G401.6 (cell line): ENCODE data around the gene RPS16.

ENCODE experiments used
- FAIRE-seq: peaks from 2 replicates; lab custom pipeline; 2012; peaks lifted over from hg19 to GRCh38; lab: Jason Lieb, UNC

The RPS16 gene

DNA sequence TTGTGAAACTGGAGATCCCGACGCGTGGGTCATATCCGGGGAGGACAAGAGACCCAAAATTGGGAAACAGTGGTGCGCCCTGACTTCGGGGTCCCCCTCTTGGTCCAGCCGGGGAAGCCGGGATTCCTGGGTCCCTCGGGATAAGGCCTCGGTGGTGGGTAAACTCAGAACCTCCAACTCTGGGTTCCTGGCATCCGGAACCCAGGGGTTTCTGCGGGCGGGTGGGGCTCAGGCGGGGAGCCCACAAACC lies 28.4 kb downstream of the RPS16 start:
- no peak for FAIRE-seq

GRCh38 chr19:39406656-39407409 lies 28.9 kb downstream of the RPS16 start, which contains the start of gene ZFP36:
Gene ZFP36, plus strand, starts transcription at chr19:39406847. Its CDS starts 58 bp downstream, at chr19:39406905.
- no peak for FAIRE-seq

GRCh38 chr19:39405958-39406655 lies 29.6 kb downstream of the RPS16 start:
- no peak for FAIRE-seq

DNA sequence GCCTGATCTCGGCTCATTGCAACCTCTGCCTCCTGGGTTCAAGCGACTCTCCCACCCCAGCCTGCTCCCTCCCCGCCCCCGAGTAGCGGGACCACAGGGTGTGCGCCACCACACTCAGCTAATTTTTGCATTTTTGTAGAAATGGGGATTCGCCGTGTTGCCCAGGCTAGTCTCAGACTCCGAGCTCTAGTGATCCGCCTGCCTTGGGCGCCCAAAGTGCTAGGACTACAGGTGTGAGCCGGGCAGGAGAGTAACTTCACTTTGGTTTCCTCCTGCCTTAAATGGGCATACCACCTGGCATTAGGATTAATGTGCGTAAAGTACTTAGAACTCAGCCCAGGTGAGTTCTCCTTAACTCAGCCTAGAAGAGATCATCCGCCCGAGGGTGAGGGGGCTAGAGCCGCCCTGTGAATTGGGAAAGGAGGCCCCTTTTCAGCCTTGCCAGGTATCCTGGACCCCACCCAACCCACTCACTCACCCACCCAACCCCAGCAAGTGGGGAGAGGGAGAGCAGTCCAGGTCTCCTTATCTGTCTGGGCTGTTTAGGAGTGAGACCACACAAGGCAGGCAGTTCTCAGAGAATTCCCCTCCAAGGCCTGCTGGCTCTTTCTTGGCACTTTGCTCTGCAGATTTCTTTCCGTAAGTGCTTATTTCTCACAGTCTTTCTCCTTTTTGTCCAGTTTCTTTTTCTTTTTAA lies 30.3 kb downstream of the RPS16 start:
- FAIRE-seq, result no peak

DNA sequence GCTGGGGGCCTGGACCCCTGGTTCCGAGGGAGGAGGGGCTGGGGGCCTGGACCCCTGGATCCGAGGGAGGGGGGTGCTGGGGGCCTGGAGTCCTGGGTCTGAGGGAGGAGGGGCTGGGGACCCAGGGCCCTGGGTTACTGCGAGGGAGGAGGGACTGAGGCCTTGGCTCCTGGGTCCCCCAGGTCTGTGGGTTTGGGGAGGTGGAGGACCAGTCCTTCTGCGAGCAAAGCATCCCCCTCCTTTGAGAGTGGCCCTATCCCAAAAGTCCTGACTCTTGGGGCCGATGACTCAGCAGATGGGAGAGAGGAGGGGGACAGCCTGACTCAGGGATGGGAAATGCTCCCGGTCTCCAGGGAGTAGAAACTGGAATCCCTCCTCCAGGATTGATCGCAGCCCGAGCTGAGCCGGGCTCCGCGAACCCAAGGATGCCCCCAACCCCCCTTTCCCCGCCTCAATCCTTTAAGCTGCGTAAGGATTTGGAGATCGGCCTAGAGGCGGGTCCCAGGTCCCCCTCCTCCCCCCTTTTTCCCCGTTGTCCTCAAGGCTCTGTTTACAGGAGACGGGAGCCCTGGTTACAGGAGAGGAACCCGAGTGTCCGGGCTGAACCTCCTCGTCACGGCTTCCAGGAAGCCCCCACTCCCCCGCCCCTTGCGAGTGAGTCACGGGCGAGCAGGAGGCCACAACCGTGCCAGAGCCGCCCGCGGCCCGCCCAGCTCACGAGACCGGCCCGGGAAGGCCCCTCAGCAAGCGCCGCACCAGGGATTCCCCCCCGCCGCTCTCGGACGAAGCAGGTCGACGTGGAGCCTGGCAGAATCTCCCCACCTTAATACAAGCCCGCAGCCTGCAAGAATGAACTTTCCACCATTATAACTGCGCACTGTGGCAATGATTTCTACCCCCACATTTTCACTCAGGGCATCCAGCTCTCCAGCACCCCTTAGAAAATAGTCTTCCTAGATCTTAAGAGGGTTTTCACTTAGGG lies 32.1 kb downstream of the RPS16 start:
- peak; percentile 81 for FAIRE-seq

GRCh38 chr19:39402346-39403300 lies 33.1 kb downstream of the RPS16 start:
- no peak for FAIRE-seq

GRCh38 chr19:39401549-39402345 lies 34.0 kb downstream of the RPS16 start:
- FAIRE-seq, result no peak

DNA sequence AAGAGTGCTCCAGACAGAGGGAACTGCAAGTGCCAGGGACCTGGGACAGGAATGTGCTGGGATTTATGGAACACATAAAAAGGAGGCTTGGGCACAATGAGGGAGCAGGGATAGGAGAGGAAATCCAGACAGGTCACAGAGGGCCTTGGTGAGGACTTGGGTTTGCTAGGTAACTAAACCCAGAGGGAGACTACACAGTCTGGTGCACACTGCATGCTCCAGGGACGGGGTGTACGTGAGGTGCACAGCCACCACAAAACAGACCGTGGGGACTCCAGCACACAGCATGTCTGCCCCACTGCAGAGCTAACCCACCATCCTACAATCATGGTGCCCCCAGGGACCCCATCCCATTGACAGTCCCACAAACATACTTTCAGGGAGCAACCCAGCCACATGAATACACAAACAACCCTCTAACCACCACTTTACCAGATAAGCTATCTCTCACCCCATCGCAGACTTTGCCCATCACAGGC lies 34.6 kb downstream of the RPS16 start:
- no peak for FAIRE-seq

- no peak for FAIRE-seq
Observed at GRCh38 chr19:39400061-39400460, 35.7 kb downstream of the RPS16 start.

DNA sequence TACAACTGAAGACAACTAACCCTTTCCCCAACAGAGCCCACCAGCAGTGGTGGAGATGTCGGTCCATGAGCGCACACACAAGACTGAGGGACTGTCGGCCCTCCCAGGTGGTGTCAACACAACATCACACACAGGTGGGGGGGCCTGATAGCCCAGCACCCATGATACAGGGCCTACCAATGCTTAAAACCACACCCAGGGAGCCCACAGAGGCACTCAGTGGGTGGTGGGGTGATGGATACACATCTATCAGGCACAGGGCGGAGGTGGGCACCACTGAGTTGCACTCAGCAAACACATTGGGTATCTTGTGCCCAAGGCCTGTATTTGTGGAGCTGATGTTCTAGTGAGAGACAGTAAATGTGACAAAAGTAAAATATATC lies 36.1 kb downstream of the RPS16 start:
- no peak for FAIRE-seq

- no peak for FAIRE-seq
Observed at GRCh38 chr19:39398297-39398864, 37.4 kb downstream of the RPS16 start.

- FAIRE-seq, result no peak
Observed at GRCh38 chr19:39397360-39398296, 38.1 kb downstream of the RPS16 start.

- FAIRE-seq, result peak; percentile 99
Observed at GRCh38 chr19:39390751-39391437, 44.9 kb downstream of the RPS16 start, which contains the start of the genes MED29 and PAF1. Gene MED29, plus strand, starts transcription at chr19:39391378. Its CDS starts 45 bp downstream, at chr19:39391423. Gene PAF1, minus strand, starts transcription at chr19:39391106. Its CDS starts 242 bp downstream, at chr19:39390864.

DNA sequence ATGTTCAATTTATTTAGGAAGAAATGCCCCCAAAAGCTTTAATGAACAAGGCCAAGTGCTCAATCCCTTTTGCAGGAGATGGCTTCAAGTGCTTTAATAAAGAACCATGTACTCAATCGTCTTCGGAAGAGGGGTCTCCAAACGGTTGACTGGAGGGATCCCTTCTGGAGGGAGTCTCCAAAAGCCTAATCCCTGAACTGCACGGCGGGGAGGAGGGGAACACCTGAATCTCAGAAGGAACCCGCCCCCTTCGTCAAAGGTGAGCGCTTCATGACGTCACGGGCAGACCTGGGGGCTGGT lies 45.3 kb downstream of the RPS16 start:
- no peak for FAIRE-seq

DNA sequence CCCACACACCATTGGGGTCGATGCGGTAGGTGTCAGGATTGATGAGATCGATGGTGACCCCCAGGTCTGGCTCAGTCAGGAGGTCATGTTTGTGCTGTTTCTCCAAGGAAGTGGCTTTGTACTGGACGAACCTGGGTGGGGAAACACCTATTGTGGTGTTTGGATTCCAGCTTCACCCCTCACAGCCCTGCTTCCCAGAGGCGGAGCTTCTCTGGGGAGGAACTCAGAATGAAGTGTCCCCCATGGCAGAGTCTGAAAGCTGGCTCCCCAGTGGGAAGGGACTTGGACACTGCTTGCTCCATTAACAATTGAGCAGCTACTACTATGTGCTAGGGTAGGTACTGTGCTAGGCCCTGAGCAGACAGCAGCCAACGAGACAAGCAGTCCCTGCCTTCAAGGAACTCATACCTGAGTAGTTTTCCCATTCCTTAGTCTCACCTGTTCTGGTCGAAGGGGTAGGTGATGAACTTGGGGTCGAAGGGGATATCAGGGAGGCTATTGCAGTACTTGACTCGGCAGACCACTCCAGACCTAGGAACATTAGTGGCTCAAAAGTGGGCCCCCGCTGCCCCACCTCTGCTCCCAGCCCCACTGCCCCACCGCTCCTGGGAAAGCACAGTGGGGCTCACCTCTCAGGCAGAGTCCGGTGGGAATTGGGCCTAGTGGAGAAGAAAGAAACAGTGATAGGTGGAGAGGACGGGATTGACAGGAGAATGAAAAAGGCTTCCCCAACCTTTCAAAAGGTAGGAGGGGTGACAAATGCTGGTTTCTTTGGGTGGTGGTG lies 45.9 kb downstream of the RPS16 start:
- FAIRE-seq, result no peak

GRCh38 chr19:39388657-39389056 lies 47.1 kb downstream of the RPS16 start:
- FAIRE-seq, result no peak

DNA sequence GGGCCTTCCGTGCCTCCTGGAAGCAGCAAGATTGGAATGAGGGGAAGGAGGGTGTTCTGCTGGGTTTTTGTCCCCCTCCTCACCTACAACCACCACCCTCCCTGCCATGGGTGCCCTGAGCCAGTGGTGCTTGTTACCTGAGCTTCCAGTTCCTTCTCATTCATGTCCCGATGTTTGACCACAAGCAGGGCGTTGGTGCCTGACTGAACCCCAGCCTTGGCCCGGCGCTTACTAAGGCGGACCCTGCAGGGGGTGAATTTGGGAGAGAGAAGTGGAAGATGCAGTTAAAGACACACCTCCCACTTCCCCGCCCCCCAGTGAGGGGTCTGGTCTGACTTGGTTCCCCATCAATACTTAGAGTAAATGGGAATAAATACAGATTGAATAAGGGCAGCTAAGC lies 49.2 kb downstream of the RPS16 start:
- no peak for FAIRE-seq
